HepG2 (cell line): ENCODE data around the gene SPTBN4. TPM values are rescaled to one million over a fixed set of nuclear protein-coding genes. Genes with fewer than 3 reads are reported as not detected.
A peak's percentile ranks its signal among the peaks of the same experiment; 100 is the strongest.

Experiments
- AGO2 ChIP-seq: fragments of 200-400 bp; formaldehyde crosslinking; optimal IDR thresholded peaks from 2 replicates; pipeline ENCODE3; 2017; ENCODE audit warnings: mild to moderate bottlenecking, low read depth, low read length, moderate library complexity
- ATF2 ChIP-seq: sonication (generic); formaldehyde crosslinking; IDR thresholded peaks from 2 replicates; pipeline ENCODE4 v1.4.0; 2020; ENCODE audit warnings: missing genetic modification reagents
- BCL3 ChIP-seq: sonication (generic); formaldehyde crosslinking; IDR thresholded peaks from 2 replicates; pipeline ENCODE4 v1.5.1; 2020; ENCODE audit warnings: mild to moderate bottlenecking, missing genetic modification reagents, moderate library complexity
- CREB3 ChIP-seq: sonication (generic); formaldehyde crosslinking; IDR thresholded peaks from 2 replicates; pipeline ENCODE4 v1.5.0; 2020; ENCODE audit warnings: missing genetic modification reagents
- DNMT3B ChIP-seq: conservative IDR thresholded peaks from 2 replicates; pipeline ENCODE4 v1.6.1; 2016; ENCODE audit warnings: missing biosample characterization, control low read depth
- ELK4 ChIP-seq: sonication (generic); formaldehyde crosslinking; IDR thresholded peaks from 2 replicates; pipeline ENCODE4 v1.9.0; 2021; ENCODE audit warnings: missing genetic modification reagents, borderline replicate concordance
- MED13 ChIP-seq: sonication (generic); formaldehyde crosslinking; IDR thresholded peaks from 2 replicates; pipeline ENCODE4 v1.5.0; 2020; ENCODE audit warnings: missing genetic modification reagents
- MEIS1 ChIP-seq: sonication (generic); formaldehyde crosslinking; IDR thresholded peaks from 2 replicates; pipeline ENCODE4 v1.9.0; 2021; ENCODE audit warnings: mild to moderate bottlenecking, missing genetic modification reagents, moderate library complexity, borderline replicate concordance
- NFYB ChIP-seq: sonication (generic); formaldehyde crosslinking; IDR thresholded peaks from 2 replicates; pipeline ENCODE4 v1.4.0; 2020; ENCODE audit warnings: missing genetic modification reagents
- PAXIP1 ChIP-seq: sonication (generic); formaldehyde crosslinking; conservative IDR thresholded peaks from 2 replicates; pipeline ENCODE4 v1.4.0; 2020; ENCODE audit warnings: mild to moderate bottlenecking, missing genetic modification reagents, moderate library complexity
- RFXANK ChIP-seq: IDR thresholded peaks from 2 replicates; pipeline ENCODE4 v1.6.1; 2016
- TCF7 ChIP-seq: sonication (generic); IDR thresholded peaks from 2 replicates; pipeline ENCODE4 v1.6.1; 2016; ENCODE audit warnings: antibody characterized with exemption, low read depth
- YEATS4 ChIP-seq: sonication (generic); formaldehyde crosslinking; IDR thresholded peaks from 2 replicates; pipeline ENCODE4 v1.4.0; 2020; ENCODE audit warnings: missing genetic modification reagents, borderline replicate concordance
- ZBTB21 ChIP-seq: sonication (generic); formaldehyde crosslinking; IDR thresholded peaks from 2 replicates; pipeline ENCODE4 v1.4.0; 2020; ENCODE audit warnings: missing genetic modification reagents
- ZBTB7B ChIP-seq: sonication (generic); formaldehyde crosslinking; IDR thresholded peaks from 2 replicates; pipeline ENCODE4 v1.4.0; 2020; ENCODE audit warnings: missing genetic modification reagents
- ZBTB8A ChIP-seq: sonication (generic); formaldehyde crosslinking; IDR thresholded peaks from 2 replicates; pipeline ENCODE4 v1.4.0; 2020; ENCODE audit warnings: mild to moderate bottlenecking, low read depth, missing genetic modification reagents, borderline replicate concordance
- ZKSCAN5 ChIP-seq: sonication (generic); formaldehyde crosslinking; IDR thresholded peaks from 2 replicates; pipeline ENCODE4 v1.5.1; 2020; ENCODE audit warnings: mild to moderate bottlenecking, missing genetic modification reagents
- ZNF124 ChIP-seq: sonication (generic); formaldehyde crosslinking; IDR thresholded peaks from 2 replicates; pipeline ENCODE4 v1.4.0; 2020; ENCODE audit warnings: missing genetic modification reagents
- ZNF274 ChIP-seq: sonication (generic); formaldehyde crosslinking; IDR thresholded peaks from 2 replicates; pipeline ENCODE4 v1.5.1; 2020; ENCODE audit warnings: mild to moderate bottlenecking, missing genetic modification reagents
- ZNF383 ChIP-seq: sonication (generic); formaldehyde crosslinking; IDR thresholded peaks from 2 replicates; pipeline ENCODE4 v1.4.0; 2020; ENCODE audit warnings: missing genetic modification reagents, mild to moderate bottlenecking, borderline replicate concordance
- ZNF552 ChIP-seq: sonication (generic); formaldehyde crosslinking; IDR thresholded peaks from 2 replicates; pipeline ENCODE4 v1.9.0; 2022; ENCODE audit warnings: missing genetic modification reagents, mild to moderate bottlenecking, borderline replicate concordance
- ZNF619 ChIP-seq: sonication (generic); formaldehyde crosslinking; IDR thresholded peaks from 2 replicates; pipeline ENCODE4 v1.4.0; 2020; ENCODE audit warnings: mild to moderate bottlenecking, missing genetic modification reagents
- polyA plus RNA-seq, 8 experiments: library from polyadenylated mRNA; depleted of rRNA in 3 of 8; stranded (reverse) in 7 of 8; unstranded in 1 of 8; fragments of >200 nt; fragmentation: Illumina TruSeq in 4 of 8; extraction: Trizol in 4 of 8; gene quantifications; 2 replicates each; pipeline versions ENCODE4 v1.2.1 to v1.2.3, GENCODE V29; 2011 to 2016; ENCODE audit warnings: low read depth in 4 of 8, missing spikeins in 1 of 8, mixed read lengths in 1 of 8; ENCODE audit not compliant: insufficient read depth in 1 of 8
- total RNA-seq, 5 experiments: library from RNA; depleted of rRNA; stranded (reverse); fragments of >200 nt; fragmentation: Illumina TruSeq; extraction: Trizol; gene quantifications; 2 replicates each; pipeline ENCODE4 v1.2.3, GENCODE V29; 2016; ENCODE audit warnings: low read depth in 1 of 5

Gene SPTBN4
- total and polyA plus RNA-seq, 2 of the 13 experiments (the other 11 are each of a cell fraction or from before 2014, with no cell fraction given): 0.11 TPM

- peak; percentile 61 for TF ChIP-seq PAXIP1 (CRISPR knock-in tag)
- 0 out of 2 replicates have a peak, but pooled peaks have one; percentile 33 for TF ChIP-seq ZNF619 (CRISPR knock-in tag)
- no peak for TF ChIP-seq DNMT3B (CRISPR knock-in tag)
- TF ChIP-seq ATF2 (CRISPR knock-in tag): peak; percentile 69
- TF ChIP-seq ZBTB8A (CRISPR knock-in tag): no peak
- no peak for TF ChIP-seq ELK4 (CRISPR knock-in tag)
- 0 out of 2 replicates have a peak, but pooled peaks have one; percentile 47 for TF ChIP-seq CREB3 (CRISPR knock-in tag)
- TF ChIP-seq MED13 (CRISPR knock-in tag): no peak; the same call in 1 of the 2 replicates
- TF ChIP-seq ZBTB21: peak; percentile 70; the same call in 1 of the 2 replicates
- peak; percentile 48; the same call in 1 of the 2 replicates for TF ChIP-seq ZBTB7B (CRISPR knock-in tag)
- TF ChIP-seq ZNF383 (CRISPR knock-in tag): no peak
- peak; percentile 81 for TF ChIP-seq NFYB (CRISPR knock-in tag)
- TF ChIP-seq MEIS1 (CRISPR knock-in tag): no peak
- peak; percentile 62; the same call in 1 of the 2 replicates for TF ChIP-seq ZNF274
- TF ChIP-seq RFXANK (CRISPR knock-in tag): no peak
- TF ChIP-seq TCF7: no peak
- no peak for TF ChIP-seq ZNF552
- peak; percentile 15 for TF ChIP-seq AGO2
- TF ChIP-seq ZKSCAN5 (CRISPR knock-in tag): no peak
- 0 out of 2 replicates have a peak, but pooled peaks have one; percentile 15 for TF ChIP-seq ZNF124 (CRISPR knock-in tag)
- TF ChIP-seq BCL3 (CRISPR knock-in tag): peak; percentile 82
- TF ChIP-seq YEATS4 (CRISPR knock-in tag): no peak; the same call in 1 of the 2 replicates
Observed at GRCh38 chr19:40444000-40444824, 22.6 kb upstream of the SPTBN4 start, which contains the start of gene SERTAD3 (continued).
